GM12873 (cell line): ENCODE results near the gene NR3C1.

ENCODE experiments used
- CTCF ChIP-seq: IDR thresholded peaks from 2 replicates; pipeline ENCODE4 v1.5.1; 2012; ENCODE audit warnings: low read depth, mild to moderate bottlenecking, moderate library complexity, low read length, control low read depth; ENCODE audit not compliant: insufficient read depth; ENCODE audit errors: missing control alignments

NR3C1 gene

GRCh38 chr5:143284002-143284401 lies 119.5 kb downstream of the NR3C1 start:
- TF ChIP-seq CTCF: no peak

- TF ChIP-seq CTCF: no peak
Observed at GRCh38 chr5:143281226-143281625, 122.3 kb downstream of the NR3C1 start.

- no peak for TF ChIP-seq CTCF
Observed at GRCh38 chr5:143279698-143280097, 123.8 kb downstream of the NR3C1 start.

GRCh38 chr5:143277536-143277935 lies 126.0 kb downstream of the NR3C1 start:
- TF ChIP-seq CTCF: no peak

GRCh38 chr5:143275512-143276363 lies 127.7 kb downstream of the NR3C1 start:
- no peak for TF ChIP-seq CTCF

GRCh38 chr5:143274952-143275351 lies 128.5 kb downstream of the NR3C1 start:
- no peak for TF ChIP-seq CTCF

- TF ChIP-seq CTCF: no peak
Observed at GRCh38 chr5:143271431-143271830, 132.1 kb downstream of the NR3C1 start.
